Measurements from ENCODE around the gene ICA1.
"Not testable (repeated sequence)": the region's sequence is repeated elsewhere in the genome, so short reads cannot be mapped to it uniquely, and the experiment has no call there.

The ICA1 gene

GRCh38 chr7:8261711-8262695 lies at the start of gene ICA1:
TSS of gene ICA1 (minus strand) at chr7:8262167. CDS start at chr7:8235926, 26,241 bp downstream.
- peak; percentile 88 for DNase-seq

- no peak for DNase-seq
Measured at GRCh38 chr7:8310876-8311275, 48.9 kb upstream of the ICA1 start.

GRCh38 chr7:8305625-8306388 lies 43.8 kb upstream of the ICA1 start:
- no peak for DNase-seq

GRCh38 chr7:8305104-8305503 lies 43.1 kb upstream of the ICA1 start:
- no peak for DNase-seq

GRCh38 chr7:8303904-8304528 lies 42.0 kb upstream of the ICA1 start:
- no peak for DNase-seq

GRCh38 chr7:8297023-8297422 lies 35.1 kb upstream of the ICA1 start:
- not testable (repeated sequence) for DNase-seq

- no peak for DNase-seq
Measured at GRCh38 chr7:8296362-8296659, 34.3 kb upstream of the ICA1 start.

GRCh38 chr7:8295638-8296361 lies 33.8 kb upstream of the ICA1 start:
- peak; percentile 94 for DNase-seq

- peak; percentile 53 for DNase-seq
Measured at GRCh38 chr7:8291397-8292141, 29.6 kb upstream of the ICA1 start.

GRCh38 chr7:8290645-8291308 lies 28.8 kb upstream of the ICA1 start:
- DNase-seq, result peak; percentile 97

- no peak for DNase-seq
Measured at GRCh38 chr7:8286118-8286517, 24.2 kb upstream of the ICA1 start.

- DNase-seq, result peak; percentile 12
Measured at GRCh38 chr7:8285155-8285554, 23.2 kb upstream of the ICA1 start.

GRCh38 chr7:8284606-8285005 lies 22.6 kb upstream of the ICA1 start:
- DNase-seq, result peak; percentile 69

GRCh38 chr7:8283968-8284367 lies 22.0 kb upstream of the ICA1 start:
- DNase-seq, result no peak

GRCh38 chr7:8282871-8283270 lies 20.9 kb upstream of the ICA1 start:
- no peak for DNase-seq

GRCh38 chr7:8282162-8282561 lies 20.2 kb upstream of the ICA1 start:
- no peak for DNase-seq

- DNase-seq, result no peak
Measured at GRCh38 chr7:8278183-8278582, 16.2 kb upstream of the ICA1 start.

- DNase-seq, result no peak
Measured at GRCh38 chr7:8277394-8277982, 15.5 kb upstream of the ICA1 start.

GRCh38 chr7:8274589-8274988 lies 12.6 kb upstream of the ICA1 start:
- no peak for DNase-seq

- DNase-seq, result no peak
Measured at GRCh38 chr7:8271960-8272359, 10.0 kb upstream of the ICA1 start.

GRCh38 chr7:8263048-8263447 lies 1.1 kb upstream of the ICA1 start:
- DNase-seq, result no peak

All from COR-L47 (cell line).